ENCODE results near the gene STXBP1. TPM values are rescaled to one million over a fixed set of nuclear protein-coding genes. Genes with fewer than 3 reads are reported as not detected.

The STXBP1 gene
- total RNA-seq, 1 experiment from 2014 or later, result 3.6 TPM

DNA sequence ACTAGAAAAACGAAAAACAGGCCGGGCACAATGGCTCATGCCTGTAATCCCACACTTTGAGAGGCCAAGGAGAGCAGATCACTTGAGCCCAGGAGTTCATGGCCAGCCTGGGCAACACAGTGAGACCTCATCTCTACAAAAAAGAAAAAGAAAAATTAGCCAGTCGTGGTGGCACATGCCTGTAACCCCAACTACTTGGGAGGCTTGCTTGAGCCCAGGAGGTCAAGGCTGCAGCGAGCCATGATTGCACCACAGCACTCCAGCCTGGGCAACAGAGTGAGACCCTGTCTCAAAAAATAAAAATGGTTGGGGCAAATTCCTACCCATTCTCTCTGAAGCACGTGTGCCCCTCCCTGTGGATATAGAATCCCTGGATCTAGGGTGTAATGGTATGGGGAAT, 86.3 kb downstream of the STXBP1 start:
- no peaks in the 10 kb centered on the region; the same call in 1 of the 2 replicates for H3K27me3 ChIP-seq
- peaks cover 26% of the 10 kb centered on the region for H3K4me1 ChIP-seq
- H3K27ac ChIP-seq, result no peak overlapping the region
- no peaks in the 10 kb centered on the region for H3K9me3 ChIP-seq (replicated peaks)
- no peak for DNase-seq
- no peaks in the 10 kb centered on the region for H3K36me3 ChIP-seq
- H3K4me3 ChIP-seq, result no peak overlapping the region

DNA sequence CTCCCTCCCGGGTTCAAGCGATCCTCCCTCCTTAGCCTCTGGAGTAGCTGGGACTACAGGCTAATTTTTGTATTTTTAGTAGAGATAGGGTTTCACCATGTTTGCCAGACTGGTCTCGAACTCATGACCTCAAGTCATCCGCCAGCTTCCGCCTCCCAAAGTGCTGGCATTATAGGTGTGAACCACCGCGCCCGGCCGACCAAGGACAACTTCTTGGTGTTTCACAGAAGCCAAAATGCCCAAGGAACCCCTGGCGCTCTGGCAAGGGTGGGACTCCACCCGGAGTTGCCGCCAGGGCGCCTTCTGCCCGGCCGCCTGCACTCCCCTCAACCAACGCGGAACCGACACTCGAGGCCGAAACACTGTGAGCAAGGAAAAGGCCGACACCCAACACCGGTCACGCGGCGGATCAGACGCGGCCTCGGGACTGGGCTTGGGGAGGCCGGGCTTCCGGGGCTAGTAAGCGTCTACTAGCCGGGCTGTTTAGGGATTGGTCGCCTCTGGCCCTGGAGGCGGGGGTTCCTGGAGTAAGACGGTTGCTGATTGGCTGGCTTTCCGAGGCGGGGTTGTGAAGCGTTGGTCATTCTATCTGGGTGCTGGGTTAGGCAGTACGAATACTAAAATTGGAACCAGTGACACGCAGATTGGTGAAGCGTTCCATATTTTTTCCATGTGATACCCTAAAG, 87.1 kb downstream of the STXBP1 start:
- Histone ChIP-seq H3K9me3 (replicated peaks) (no peaks in the 10 kb centered on the region), H3K36me3 (no peaks in the 10 kb centered on the region), H3K27me3 (no peaks in the 10 kb centered on the region; the same call in 1 of the 2 replicates), H3K4me3 (no peak overlapping the region), H3K27ac (no peak overlapping the region), H3K4me1 (peaks cover 26% of the 10 kb centered on the region)
- DNase-seq, result peak in 1 of 2 experiments; percentile 40

DNA sequence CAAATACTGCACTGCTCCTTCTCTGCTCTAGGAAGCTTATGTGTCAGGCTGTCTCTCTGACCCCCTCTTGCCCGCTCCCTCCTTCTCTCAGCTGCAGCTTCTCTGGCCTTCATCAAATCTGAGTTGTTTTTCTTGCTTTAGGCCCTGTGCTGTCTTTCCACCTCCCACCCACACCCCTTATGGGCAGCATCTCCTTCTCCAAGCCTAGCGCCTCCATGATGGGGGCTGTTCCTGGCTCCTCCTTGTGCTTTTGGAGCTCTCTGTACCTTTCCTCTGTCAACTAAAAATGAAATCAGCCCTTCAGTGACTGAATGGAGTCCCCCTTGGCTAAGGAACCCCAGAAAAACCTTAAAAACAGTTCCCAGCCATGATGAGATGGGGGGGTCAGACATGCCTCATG, 88.1 kb downstream of the STXBP1 start:
- no peak overlapping the region for H3K27ac ChIP-seq

DNA sequence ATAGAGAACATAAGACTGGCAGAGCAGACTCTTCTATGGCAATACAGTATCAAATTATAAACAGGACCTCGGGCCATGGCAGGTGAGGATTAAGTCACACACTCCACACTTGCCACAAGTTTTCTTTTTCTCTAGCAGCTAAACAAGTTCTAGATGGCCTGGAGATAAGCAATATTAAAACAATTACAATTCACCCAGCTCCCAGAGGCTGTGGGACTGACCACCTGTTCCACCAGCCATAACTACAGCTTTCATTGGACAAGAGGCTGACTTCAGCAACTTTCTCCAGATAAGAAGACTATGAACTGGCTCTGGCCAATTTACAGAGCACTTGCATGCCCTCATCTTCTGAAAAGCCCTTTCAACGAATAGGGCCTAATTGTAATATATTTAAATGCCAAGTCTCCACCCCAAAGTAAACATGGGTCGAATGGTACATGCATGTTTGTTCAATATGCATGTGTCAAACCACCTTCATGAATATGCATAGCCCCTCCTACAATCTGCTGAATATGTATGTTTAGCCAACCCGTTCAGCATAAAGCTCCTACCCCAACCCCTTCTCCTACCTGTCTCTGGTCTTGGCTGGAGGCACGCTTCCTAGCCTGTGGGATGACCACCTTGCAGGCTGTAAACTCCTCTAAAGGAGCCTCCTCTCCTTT, 88.6 kb downstream of the STXBP1 start:
- peak; percentile 75 to 91 for DNase-seq
- H3K4me3 ChIP-seq, result no peak overlapping the region
- no peaks in the 10 kb centered on the region for H3K9me3 ChIP-seq (replicated peaks)
- no peaks in the 10 kb centered on the region for H3K27me3 ChIP-seq
- H3K4me1 ChIP-seq, result peaks cover 27% of the 10 kb centered on the region
- no peak overlapping the region for H3K27ac ChIP-seq
- H3K36me3 ChIP-seq, result no peaks in the 10 kb centered on the region

More for the DNA sequence above, 88.1 kb downstream of the STXBP1 start:
- Histone ChIP-seq H3K27me3 (no peaks in the 10 kb centered on the region; the same call in 1 of the 2 replicates), H3K9me3 (replicated peaks) (no peaks in the 10 kb centered on the region), H3K4me3 (no peak overlapping the region), H3K4me1 (peaks cover 26% of the 10 kb centered on the region), H3K36me3 (no peaks in the 10 kb centered on the region)
- no peak for DNase-seq

DNA sequence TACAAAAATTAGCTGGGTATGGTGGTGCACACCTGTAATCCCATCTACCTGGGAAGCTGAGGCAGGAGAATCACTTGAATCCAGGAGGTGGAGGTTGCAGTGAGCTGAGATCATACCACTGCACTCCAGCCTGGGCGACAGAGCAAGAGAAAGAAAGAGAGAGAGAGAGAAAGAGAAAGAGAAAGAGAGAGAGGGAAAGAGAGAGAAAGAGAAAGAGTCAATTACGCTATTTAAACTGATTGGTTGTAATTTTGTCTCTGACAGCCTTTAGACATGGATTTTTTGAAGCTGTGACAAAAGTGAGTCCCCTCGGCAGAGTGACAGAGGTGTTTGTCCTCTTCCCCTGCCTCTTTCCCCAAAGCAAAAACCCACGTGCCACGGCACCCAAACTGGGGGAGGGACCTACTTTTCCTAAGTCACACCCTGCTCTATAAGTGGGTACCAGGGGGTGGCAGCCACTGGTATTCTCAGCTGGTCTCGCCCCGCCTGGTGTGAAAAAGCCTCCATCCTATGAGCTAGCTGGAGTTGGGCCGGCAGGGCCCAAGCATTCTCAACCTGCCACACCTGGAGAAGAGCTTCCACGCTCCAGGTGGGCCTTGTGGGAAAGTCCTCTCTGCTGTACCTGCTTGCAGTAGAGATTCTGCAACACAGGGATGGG, 91.3 kb downstream of the STXBP1 start:
- Histone ChIP-seq H3K4me1 (peaks cover 24% of the 10 kb centered on the region), H3K9me3 (replicated peaks) (no peaks in the 10 kb centered on the region), H3K4me3 (no peak overlapping the region), H3K36me3 (no peaks in the 10 kb centered on the region), H3K27me3 (no peaks in the 10 kb centered on the region), H3K27ac (no peak overlapping the region)
- DNase-seq, result no peak

DNA sequence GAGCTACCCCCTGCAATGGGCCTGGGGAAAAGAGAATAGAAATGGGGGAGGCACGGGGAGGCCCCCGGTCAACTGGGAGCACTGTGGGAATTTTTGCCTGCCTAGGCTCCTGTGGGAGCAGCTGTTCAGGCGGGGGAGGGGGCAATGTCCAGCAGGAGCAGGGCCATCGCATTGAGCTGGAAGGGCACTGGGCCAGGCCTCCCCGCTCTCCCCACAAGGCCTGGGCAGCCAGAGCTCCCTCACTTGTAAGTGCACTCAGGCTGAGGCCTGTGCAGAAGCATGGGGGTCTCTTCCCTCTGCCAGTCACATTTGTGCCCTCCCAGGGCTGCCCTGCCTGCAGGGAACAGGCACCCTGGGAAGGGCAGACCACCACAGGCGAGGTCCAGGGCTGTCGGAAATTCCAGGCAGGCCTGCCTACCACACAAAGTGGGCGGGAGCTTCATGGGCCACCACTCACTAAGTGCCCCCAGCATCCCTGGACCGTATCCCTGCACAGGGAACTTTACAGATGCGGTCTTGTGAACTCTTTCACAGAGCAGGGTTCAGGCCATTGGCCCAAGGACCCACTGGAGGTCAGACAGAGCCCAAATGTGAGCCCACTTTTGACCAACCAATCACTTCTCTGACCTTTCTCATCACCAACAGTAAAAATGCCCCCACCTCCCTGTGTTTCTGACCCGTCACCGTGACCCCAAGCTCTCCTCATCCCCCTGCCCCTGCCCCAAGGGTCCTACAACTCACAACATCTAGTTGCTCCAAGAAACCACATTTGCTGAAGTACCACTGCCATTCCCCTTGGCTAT, 93.7 kb downstream of the STXBP1 start:
- Histone ChIP-seq H3K27ac (no peak overlapping the region), H3K4me3 (no peak overlapping the region)
- DNase-seq, result peak; percentile 39 to 48

DNA sequence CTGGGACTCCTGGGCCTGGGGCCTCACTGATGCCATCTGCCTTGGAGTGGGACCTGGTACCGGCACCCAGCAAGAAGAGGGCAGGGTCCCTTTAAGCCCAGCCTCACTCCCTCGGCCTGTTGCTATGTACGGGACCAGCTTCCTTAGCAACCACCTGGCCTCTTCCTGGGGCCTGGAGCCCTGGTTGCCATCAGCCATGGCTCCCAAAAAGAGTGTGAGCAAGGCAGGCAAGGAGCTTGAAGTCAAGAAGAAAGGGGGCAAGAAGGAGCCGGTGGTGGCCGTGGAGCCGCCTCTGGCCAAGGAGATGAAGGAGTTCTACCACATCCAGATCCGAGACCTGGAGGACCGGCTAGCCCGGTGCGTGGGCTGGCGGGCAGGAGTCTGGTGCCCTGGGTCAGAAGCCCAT, 94.8 kb downstream of the STXBP1 start, which contains the start of gene CFAP157:
Gene CFAP157, plus strand, starts transcription at position 153 of the 406 bp plus-strand sequence. Its CDS starts 44 bp downstream, at position 197.
- H3K4me3 ChIP-seq, result no peak within 1 kb of the TSS
- no peaks in the 10 kb centered on the region for H3K9me3 ChIP-seq (replicated peaks)
- no peak for DNase-seq
- H3K27me3 ChIP-seq, result no peaks in the 10 kb centered on the region
- no peak within 1 kb of the TSS for H3K27ac ChIP-seq
- no peaks in the 10 kb centered on the region for H3K36me3 ChIP-seq
- peaks cover 14% of the 10 kb centered on the region; the same call in 1 of the 2 replicates for H3K4me1 ChIP-seq

More for the DNA sequence above, 93.7 kb downstream of the STXBP1 start:
- H3K4me1 ChIP-seq, result peaks cover 13% of the 10 kb centered on the region
- H3K9me3 ChIP-seq (replicated peaks), result no peaks in the 10 kb centered on the region
- H3K27me3 ChIP-seq, result no peaks in the 10 kb centered on the region
- H3K36me3 ChIP-seq, result no peaks in the 10 kb centered on the region

DNA sequence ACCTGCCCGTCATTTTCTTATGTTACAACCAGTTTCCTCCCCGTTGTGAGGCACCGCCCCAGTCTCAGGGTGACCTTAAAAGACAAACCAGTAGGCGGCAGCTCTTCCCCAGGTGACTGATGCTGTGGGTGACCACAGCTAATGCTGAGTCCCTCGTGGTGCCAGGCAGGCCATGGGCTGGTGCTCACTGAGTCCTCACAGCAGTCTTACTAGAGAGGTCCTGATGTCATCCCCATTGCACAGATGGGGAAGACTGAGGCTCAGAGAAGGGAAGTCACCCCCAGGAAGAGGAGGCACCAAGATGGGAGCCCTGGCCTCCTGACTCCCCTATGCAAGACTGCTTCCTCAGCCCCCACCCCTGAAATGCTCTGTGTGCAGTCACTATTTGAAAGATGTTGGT, 95.7 kb downstream of the STXBP1 start:
- peaks cover 14% of the 10 kb centered on the region; the same call in 1 of the 2 replicates for H3K4me1 ChIP-seq
- no peak for DNase-seq
- H3K4me3 ChIP-seq, result no peak overlapping the region
- H3K9me3 ChIP-seq (replicated peaks), result no peaks in the 10 kb centered on the region
- H3K27me3 ChIP-seq, result no peaks in the 10 kb centered on the region
- no peak overlapping the region for H3K27ac ChIP-seq
- no peaks in the 10 kb centered on the region for H3K36me3 ChIP-seq

DNA sequence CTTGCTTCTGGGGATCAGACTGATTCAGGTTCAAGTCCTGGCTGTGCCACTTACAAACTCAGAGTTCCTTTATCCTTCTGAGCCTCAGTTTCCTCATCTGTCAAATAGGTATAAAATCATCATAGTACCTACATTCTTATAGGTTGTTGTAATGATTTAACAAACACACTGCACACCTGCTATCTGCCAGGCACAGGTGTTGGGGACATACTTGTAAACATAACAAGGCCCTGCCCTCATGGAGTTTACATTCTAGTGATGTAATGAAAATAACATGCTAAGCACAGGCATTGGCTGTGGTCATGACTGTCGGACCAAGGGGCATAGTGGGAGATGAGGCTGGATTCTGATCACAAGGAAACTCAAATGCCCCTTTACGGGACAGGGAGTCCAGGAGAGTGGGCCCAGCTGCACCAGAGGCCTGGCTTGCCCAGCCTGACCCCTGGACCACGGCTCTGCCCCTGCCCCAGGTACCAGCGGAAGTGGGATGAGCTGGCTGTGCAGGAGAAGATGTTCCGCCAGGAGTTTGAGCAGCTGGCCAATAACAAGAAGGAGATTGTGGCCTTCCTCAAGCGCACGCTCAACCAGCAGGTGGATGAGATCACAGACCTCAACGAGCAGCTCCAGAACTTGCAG, 97.0 kb downstream of the STXBP1 start:
- no peak for DNase-seq
- Histone ChIP-seq H3K4me1 (peaks cover 14% of the 10 kb centered on the region; the same call in 1 of the 2 replicates), H3K27ac (no peak overlapping the region)

DNA sequence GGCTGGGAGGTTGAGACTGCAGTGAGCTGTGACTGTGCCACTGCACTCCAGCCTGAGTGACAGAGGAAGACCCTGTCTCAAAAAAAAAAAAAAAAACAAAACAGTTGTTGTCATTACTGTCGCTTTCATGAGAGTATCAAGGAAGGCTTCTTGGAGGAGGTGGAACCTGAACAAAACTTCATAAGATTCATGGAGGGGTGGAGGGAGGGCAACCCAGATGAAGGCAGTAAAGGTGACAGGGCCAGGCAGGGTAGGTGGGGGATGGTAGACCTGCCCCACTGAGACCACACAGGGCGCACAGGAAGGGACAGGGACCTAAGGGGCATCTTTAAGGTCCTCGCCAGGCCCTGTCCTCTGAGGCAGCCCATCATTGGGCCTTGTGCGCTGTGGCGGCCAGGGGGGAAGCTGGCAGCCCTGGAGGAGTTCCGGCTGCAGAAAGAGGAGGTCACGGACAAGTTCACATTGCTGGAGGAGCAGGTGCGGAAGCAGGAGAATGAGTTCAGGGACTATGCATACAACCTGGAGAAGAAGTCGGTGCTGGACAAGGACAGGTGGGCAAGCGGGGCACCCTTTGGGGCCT, 98.2 kb downstream of the STXBP1 start:
- no peaks in the 10 kb centered on the region for H3K27me3 ChIP-seq
- H3K4me3 ChIP-seq, result no peak overlapping the region
- no peaks in the 10 kb centered on the region for H3K9me3 ChIP-seq (replicated peaks)
- no peaks in the 10 kb centered on the region for H3K36me3 ChIP-seq
- H3K27ac ChIP-seq, result no peak overlapping the region
- DNase-seq, result no peak
- peaks cover 14% of the 10 kb centered on the region; the same call in 1 of the 2 replicates for H3K4me1 ChIP-seq

More for the DNA sequence above, 97.0 kb downstream of the STXBP1 start:
- Histone ChIP-seq H3K4me3 (no peak overlapping the region), H3K36me3 (no peaks in the 10 kb centered on the region), H3K27me3 (no peaks in the 10 kb centered on the region), H3K9me3 (replicated peaks) (no peaks in the 10 kb centered on the region)

DNA sequence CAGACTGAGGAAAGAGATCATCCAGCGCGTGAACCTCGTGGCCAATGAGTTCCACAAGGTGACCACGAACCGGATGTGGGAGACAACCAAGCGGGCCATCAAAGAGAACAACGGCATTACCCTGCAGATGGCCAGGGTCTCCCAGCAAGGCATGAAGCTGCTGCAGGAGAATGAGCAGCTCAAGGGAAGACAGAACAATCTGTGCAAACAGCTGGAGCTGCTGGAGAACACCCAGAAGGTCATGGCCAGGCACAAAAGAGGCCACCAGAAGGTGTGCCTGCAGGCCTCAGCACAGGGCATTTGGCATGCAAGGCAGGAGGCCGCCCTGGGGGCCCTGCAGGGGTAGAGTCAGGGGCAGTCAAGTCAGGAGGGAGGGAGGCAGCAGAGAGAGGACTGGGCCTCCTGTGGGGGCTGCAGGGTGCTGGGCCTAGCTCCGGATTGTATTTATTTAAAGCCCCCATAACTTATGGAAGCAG, 99.2 kb downstream of the STXBP1 start:
- Histone ChIP-seq H3K27me3 (no peaks in the 10 kb centered on the region), H3K4me3 (no peak overlapping the region), H3K4me1 (peaks cover 8% of the 10 kb centered on the region; the same call in 1 of the 2 replicates), H3K36me3 (no peaks in the 10 kb centered on the region), H3K27ac (no peak overlapping the region), H3K9me3 (replicated peaks) (no peaks in the 10 kb centered on the region)
- no peak for DNase-seq

DNA sequence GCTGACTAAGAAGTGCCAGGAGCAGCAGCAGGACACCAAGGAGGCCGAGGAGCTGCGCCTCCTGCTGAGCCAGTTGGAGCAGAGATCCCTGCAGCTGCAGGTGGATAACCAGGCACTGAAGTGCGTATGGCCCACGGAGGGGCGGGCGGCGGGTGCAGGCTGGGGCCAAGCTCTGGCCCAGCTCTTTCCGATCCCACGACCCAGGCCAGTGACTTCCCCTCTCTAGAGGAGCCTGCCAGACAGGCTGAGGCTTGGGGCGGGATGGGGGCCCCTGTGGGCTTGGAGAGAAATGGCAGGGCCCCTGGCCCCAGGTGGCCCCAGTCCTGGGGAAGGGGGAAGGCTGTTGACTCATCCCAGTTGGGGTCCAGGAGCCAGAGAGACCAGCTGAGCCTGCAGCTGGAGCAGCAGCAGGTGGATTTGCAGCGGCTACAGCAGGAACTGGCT, 99.8 kb downstream of the STXBP1 start:
- no peak overlapping the region for H3K27ac ChIP-seq
- DNase-seq, result no peak
- no peak overlapping the region for H3K4me3 ChIP-seq
- no peaks in the 10 kb centered on the region for H3K9me3 ChIP-seq (replicated peaks)
- H3K4me1 ChIP-seq, result peaks cover 8% of the 10 kb centered on the region; the same call in 1 of the 2 replicates
- H3K36me3 ChIP-seq, result no peaks in the 10 kb centered on the region
- H3K27me3 ChIP-seq, result no peaks in the 10 kb centered on the region

DNA sequence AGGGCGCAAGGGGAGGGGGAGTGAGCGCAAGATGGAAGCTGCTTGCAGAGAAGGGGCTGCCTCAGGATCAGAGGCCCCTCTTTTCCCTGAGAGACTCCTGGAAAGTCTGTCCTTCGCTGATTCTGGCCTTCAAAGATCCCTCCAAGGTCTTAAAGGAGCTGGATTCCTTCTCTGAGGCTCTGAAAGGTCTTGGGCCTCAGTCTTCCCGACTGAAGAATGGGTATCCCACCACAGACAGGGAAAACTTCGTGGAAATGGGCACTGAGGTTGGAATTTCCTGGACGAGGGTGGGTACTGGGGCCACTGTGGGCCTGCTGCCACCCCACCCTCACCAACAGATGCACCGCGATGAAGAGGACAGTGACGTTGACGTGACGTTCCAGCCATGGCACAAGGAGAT, 100.3 kb downstream of the STXBP1 start:
- Histone ChIP-seq H3K27me3 (no peaks in the 10 kb centered on the region), H3K36me3 (no peaks in the 10 kb centered on the region), H3K27ac (no peak overlapping the region), H3K4me1 (peaks cover 8% of the 10 kb centered on the region; the same call in 1 of the 2 replicates), H3K9me3 (replicated peaks) (no peaks in the 10 kb centered on the region), H3K4me3 (no peak overlapping the region)
- no peak for DNase-seq
